Ovary (tissue), 3 donors: ENCODE measurements around the gene TMPRSS3.

Experiments used
- CTCF ChIP-seq, 3 donors: fragments of 450-650 bp in 2 of 3; fragments of 200-600 bp in 1 of 3; IDR thresholded peaks; one replicate each; pipeline versions ENCODE4 v1.5.1 to v1.8.0; 2016 to 2022; ENCODE audit warnings: antibody characterized with exemption in 3 of 3, mild to moderate bottlenecking in 1 of 3
- POLR2A ChIP-seq: fragments of 450-650 bp; IDR thresholded peaks from one replicate; pipeline ENCODE4 v1.6.1; 2017; ENCODE audit warnings: antibody characterized with exemption, mild to moderate bottlenecking, moderate library complexity
- donor health status: DM: no; HTN: no; CAD: no.

GRCh38 chr21:42356046-42356445 is 39.8 kb downstream of the TMPRSS3 start:
- TF ChIP-seq POLR2A, result no peak
- TF ChIP-seq CTCF (IDR thresholded peaks at IDR 0.05), result no peak
